Sigmoid colon (tissue), 4 donors: Measurements from ENCODE around the gene PDGFD.

Experiments
- CTCF ChIP-seq, 4 experiments: fragments of 450-650 bp in 3 of 4; fragments of 200-600 bp in 1 of 4; IDR thresholded peaks; one replicate each; pipeline ENCODE4 v1.5.1; 2016 to 2019; ENCODE audit warnings: antibody characterized with exemption in 4 of 4, mild to moderate bottlenecking in 3 of 4, moderate library complexity in 2 of 4
- EP300 ChIP-seq, 4 donors: sonication (generic); formaldehyde crosslinking; IDR thresholded peaks; one replicate each; pipeline ENCODE4 v1.6.1; 2017; ENCODE audit warnings: antibody characterized with exemption in 4 of 4
- POLR2A ChIP-seq, 2 donors: fragments of 450-650 bp; IDR thresholded peaks; one replicate each; pipeline ENCODE4 v1.6.1; 2016; ENCODE audit warnings: antibody characterized with exemption in 2 of 2, mild to moderate bottlenecking in 2 of 2, moderate library complexity in 2 of 2
- POLR2AphosphoS5 ChIP-seq, 4 donors: sonication (generic); formaldehyde crosslinking; IDR thresholded peaks; one replicate each; pipeline ENCODE4 v1.6.1; 2017; ENCODE audit warnings: antibody characterized with exemption in 4 of 4

- no peak for TF ChIP-seq EP300 (IDR thresholded peaks at IDR 0.05)
- no peak for TF ChIP-seq POLR2A (IDR thresholded peaks at IDR 0.05)
- no peak for TF ChIP-seq CTCF (IDR thresholded peaks at IDR 0.05)
- TF ChIP-seq POLR2AphosphoS5 (IDR thresholded peaks at IDR 0.05), result no peak
Measured at GRCh38 chr11:103967985-103968384, 196.0 kb downstream of the PDGFD start.
